Measurements from ENCODE around the gene DENND11.
A peak's percentile ranks its signal among the peaks of the same experiment; 100 is the strongest.

The DENND11 gene

GRCh38 chr7:141685285-141686023 lies 16.5 kb downstream of the DENND11 start:
- peak; percentile 72 for DNase-seq (ENCODE audit: low spot score)

GRCh38 chr7:141679014-141679413 lies 23.0 kb downstream of the DENND11 start:
- no peak for DNase-seq (ENCODE audit: low spot score)

- DNase-seq (ENCODE audit: low spot score), result no peak
Observed at GRCh38 chr7:141676618-141677017, 25.3 kb downstream of the DENND11 start.

GRCh38 chr7:141675436-141676215 lies 26.3 kb downstream of the DENND11 start:
- peak; percentile 36 for DNase-seq (ENCODE audit: low spot score)

GRCh38 chr7:141674702-141675101 lies 27.3 kb downstream of the DENND11 start:
- DNase-seq (ENCODE audit: low spot score), result no peak

GRCh38 chr7:141674171-141674671 lies 27.7 kb downstream of the DENND11 start:
- DNase-seq (ENCODE audit: low spot score), result no peak

GRCh38 chr7:141673346-141673745 lies 28.6 kb downstream of the DENND11 start:
- no peak for DNase-seq (ENCODE audit: low spot score)

GRCh38 chr7:141671705-141672496 lies 30.1 kb downstream of the DENND11 start:
- no peak for DNase-seq (ENCODE audit: low spot score)

GRCh38 chr7:141668853-141669252 lies 33.1 kb downstream of the DENND11 start:
- no peak for DNase-seq (ENCODE audit: low spot score)

- DNase-seq (ENCODE audit: low spot score), result no peak
Observed at GRCh38 chr7:141666071-141666470, 35.9 kb downstream of the DENND11 start.

- no peak for DNase-seq (ENCODE audit: low spot score)
Observed at GRCh38 chr7:141665208-141666035, 36.5 kb downstream of the DENND11 start.

GRCh38 chr7:141664450-141664849 lies 37.5 kb downstream of the DENND11 start:
- DNase-seq (ENCODE audit: low spot score), result no peak

GRCh38 chr7:141663081-141663849 lies 38.7 kb downstream of the DENND11 start:
- DNase-seq (ENCODE audit: low spot score), result no peak

- DNase-seq (ENCODE audit: low spot score), result peak; percentile 76
Observed at GRCh38 chr7:141660259-141660658, 41.7 kb downstream of the DENND11 start.

- DNase-seq (ENCODE audit: low spot score), result no peak
Observed at GRCh38 chr7:141659501-141659900, 42.5 kb downstream of the DENND11 start.

- DNase-seq (ENCODE audit: low spot score), result peak; percentile 93
Observed at GRCh38 chr7:141654551-141654950, 47.4 kb downstream of the DENND11 start.

GRCh38 chr7:141652691-141653090 lies 49.3 kb downstream of the DENND11 start:
- DNase-seq (ENCODE audit: low spot score), result no peak
